Eye (tissue), 1 donor: ENCODE measurements around the gene TANK.
"Not testable (repeated sequence)": the region's sequence is repeated elsewhere in the genome, so short reads cannot be mapped to it uniquely, and the experiment has no call there.

Experiments
- DNase-seq: peaks from one replicate; pipeline ENCODE4 v3.0.0-alpha.2; 2015

TANK gene

DNA sequence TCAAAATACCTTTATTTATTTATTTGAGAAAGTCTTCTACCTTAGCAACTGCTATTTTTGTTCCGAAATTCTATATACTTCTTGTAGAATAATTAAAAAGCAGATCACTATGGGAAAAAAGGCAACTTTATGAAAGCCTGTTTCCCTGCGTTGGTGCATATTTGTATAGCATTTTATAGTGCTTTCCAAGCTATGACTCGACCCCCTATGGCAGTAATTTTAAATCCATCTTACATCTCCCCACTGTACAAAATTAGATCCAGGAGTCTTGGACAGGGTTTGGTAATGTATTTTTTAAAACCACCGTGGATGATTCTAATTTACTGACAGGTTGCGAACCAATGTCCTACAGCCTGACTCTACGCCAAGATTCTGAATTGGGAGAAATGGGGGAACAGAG lies 10.1 kb downstream of the TANK start:
- DNase-seq: no peak

DNA sequence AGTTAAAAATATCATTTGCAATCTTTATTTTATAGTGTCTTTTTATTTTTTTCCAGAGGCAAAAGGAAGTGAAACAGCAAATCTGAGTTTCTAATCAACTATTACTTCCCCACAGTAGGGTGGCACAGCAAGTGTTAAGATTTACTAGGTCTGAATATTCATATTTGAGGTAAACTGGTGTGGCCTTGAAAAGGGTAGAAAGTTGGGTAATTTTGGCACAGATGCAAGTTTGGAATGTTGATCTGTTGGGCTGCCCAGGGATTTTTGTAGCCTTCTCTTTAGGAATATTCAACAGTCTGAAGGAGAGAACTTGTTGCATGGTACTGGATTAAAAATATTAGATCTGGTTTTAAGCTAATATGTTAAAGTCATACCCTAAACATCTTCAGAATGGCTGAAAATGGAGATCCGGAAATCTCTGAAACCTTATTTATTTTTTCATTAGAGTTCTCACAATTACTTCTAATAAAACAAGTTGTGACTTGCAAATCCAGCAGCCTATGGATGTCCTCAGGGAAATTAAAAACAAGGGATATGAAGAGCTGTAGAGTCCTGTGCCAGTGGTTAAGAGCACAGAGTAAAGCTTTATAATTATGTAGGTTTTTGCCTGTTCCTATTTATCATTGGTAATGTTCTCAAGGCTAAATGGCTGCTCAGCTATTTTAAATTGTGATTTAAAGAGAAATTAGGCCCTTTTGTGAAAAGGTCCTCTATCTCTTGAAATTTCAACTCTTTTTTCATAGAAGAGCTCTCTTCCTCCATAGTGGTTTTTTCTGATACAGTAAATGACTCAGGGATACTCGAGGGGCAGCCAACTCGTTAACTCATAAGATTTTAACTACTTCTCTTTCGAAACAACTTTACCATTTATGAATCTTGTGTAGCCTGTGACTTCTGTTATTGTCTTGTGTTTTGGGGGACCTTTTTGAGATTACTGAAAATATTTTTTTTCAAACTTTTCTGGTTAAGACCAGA lies 11.0 kb downstream of the TANK start:
- DNase-seq: no peak

DNA sequence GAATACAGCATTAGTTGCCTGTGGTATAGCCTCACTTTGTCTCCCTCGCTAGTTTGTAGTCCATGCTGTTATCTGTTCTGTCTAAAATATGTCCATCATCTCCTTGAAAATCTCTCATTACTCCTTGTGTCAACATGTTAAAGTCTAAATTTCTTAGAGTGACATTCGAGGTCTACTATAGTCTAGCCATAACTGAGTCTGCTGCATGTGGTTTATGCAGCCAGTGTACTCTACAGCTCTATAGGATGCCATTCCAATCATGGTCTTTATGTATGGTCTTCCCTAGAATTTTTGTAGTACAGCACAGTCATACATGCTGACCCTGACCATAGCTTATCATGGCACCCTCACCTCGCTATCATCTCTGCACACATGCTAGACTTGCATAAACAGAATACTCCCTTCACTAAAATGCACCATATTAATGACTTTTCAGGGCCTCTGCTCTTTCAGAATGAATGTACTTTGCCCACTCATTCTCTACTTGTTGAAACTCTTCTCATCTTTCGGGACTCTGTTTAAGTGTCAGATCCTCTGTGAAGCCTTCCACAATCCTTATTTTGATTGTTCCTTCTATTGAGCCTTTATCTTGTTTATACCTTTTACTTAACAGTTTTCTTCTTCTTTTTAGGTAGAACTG lies 12.8 kb downstream of the TANK start:
- no peak for DNase-seq

DNA sequence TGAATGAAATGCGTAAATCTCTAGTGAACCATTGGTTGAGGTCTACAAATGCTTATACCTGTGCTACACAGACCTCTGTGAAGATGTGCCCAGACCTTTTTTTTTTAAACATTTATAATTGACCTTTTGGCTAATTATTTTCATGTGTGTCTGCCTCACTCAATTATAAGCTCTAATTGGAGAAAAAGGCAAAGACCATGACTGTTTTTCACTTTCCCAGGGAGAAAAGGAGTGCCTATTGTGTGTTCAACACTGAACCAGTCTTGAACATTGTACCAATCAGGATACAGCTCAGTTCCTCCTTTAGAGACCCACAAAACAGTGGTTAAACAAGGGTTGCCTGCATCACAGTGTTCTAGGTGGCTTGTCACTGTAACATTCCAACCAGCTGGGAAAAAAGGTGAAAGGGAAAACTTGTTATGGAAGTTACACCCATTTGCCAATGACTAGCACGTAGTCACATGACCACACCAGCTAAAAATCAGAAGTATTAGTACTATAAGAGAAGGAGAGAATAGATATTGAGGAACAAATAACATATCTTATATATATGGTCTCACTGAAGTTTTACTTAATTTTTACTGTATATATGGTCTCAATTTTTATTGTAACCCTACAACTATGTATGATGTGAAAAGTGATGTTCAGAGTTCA lies 13.4 kb downstream of the TANK start:
- DNase-seq: no peak

DNA sequence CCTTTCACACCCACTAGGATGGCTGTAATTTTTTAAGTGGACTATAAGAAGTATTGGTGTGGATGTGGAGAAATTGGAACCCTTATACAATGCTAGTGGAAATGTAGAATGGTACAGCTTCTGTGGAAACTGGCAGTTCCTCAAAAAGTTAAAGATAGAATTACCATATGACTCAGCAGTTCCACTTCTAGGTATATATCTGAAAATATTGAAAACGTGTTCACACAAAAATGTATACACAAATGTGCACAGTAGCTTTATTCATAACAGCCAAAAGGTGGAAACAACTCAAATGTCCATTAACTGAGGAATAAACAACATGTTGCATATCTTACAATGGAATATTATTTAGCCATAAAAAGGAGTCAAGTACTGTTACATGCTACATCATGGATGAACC lies 17.7 kb downstream of the TANK start:
- no peak for DNase-seq

DNA sequence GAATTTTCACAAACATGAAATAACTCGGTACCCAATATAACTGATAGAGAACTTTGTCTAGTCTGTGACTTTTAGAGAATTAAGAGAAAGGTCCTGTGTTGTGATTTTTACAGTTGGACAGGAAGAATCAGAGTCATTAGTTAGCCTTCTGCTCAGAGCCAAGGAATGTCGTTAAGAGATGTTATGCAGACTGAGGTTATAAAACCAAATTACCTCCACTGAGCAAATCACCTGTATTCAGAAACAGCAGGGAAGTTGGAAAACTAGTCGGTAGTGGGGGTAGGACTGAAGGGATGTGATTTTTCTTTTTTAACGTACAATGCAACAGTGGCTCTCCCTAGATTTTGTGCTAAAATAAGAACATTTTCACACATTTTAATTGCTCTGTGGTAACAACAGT lies 18.5 kb downstream of the TANK start:
- no peak for DNase-seq

DNA sequence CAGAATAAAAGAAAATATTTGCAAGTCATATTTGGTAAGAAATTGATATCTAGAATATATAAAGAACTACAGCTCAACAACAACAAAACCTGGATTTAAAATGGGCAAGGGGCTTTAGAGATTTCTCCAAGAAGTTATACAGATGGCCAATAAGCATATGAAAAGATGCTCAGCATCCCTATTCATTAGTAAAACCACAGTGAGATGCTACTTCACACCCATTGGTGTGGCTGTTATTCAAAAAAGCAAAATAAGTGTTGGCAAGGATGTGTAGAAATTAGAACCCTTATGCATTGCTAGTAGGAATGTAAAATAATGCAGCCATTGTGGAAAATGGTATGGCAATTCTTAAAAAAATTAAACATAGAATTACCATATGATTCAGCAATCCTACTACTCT lies 29.8 kb downstream of the TANK start:
- DNase-seq: no peak

DNA sequence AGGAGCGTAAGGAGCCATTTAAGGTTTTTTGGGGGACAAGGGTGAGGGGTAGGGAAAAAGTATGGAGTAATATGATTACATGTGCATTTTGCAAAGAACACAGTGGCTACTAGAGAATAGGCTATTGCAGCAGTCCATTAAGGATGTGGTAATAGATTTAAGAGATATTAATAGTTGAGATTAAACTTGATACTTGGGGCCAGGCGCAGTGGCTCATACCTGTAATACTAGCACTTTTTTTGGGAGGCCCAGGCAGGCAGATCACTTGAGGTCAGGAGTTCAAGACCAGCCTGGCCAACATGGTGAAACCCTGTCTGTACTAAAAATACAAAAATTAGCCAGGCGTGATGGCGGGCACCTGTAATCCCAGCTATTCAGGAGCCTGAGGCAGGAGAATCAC lies 35.4 kb downstream of the TANK start:
- DNase-seq: not testable (repeated sequence)

DNA sequence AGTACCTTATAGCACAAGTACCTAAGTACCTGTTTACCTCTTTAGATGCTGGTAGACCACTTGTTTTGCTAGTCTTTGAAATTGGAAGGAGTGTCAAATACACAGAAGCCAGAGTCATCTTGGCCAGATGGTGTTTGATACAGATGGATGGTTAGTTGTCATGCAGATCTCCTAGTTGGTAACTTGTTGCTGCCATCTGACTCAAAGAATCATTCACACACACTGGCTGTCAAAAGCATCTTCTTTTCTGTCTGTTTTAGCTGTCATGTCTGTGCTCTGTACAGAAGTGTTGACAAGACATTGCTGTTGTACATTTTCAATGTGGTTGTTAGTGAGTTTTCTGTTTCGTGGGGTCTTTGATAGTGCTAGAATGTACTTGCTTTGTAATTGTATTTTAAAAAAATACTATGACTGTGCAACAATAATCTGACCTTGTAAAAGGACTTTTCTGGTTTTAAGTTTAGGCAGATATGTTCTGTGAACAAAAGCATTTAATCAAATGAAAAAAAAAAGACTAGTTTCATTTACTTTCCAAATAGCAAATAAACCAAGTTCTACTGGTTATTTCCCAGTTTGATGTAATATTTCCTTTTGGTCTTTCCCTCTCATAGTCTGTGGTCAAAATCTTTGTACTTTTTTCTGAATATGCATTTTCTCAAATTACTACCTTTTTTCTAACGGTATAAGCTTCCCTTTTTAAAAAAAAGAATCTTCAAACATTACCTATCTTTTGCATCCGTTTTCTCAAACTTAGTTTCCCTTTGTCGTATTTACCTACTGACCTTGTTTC lies 39.9 kb downstream of the TANK start:
- peak; percentile 17 for DNase-seq

DNA sequence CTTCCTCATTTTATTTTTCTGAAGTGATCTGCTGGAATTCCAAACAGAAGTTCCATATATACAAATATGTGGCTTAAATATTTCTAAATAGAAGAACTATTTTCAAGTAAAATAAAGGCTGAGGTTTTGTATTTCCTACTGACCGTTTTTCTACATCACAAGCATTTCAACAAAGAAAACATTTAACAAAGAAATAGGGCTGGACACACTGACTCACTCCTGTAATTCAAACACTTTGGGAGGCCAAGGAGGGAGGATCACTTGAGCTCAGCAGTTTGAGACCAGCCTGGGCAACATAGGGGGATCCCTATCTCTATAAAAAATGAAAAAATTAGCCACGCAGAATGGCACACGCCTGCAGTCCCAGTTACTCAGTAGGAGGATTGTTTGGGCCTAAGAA lies 44.6 kb downstream of the TANK start:
- DNase-seq: no peak

DNA sequence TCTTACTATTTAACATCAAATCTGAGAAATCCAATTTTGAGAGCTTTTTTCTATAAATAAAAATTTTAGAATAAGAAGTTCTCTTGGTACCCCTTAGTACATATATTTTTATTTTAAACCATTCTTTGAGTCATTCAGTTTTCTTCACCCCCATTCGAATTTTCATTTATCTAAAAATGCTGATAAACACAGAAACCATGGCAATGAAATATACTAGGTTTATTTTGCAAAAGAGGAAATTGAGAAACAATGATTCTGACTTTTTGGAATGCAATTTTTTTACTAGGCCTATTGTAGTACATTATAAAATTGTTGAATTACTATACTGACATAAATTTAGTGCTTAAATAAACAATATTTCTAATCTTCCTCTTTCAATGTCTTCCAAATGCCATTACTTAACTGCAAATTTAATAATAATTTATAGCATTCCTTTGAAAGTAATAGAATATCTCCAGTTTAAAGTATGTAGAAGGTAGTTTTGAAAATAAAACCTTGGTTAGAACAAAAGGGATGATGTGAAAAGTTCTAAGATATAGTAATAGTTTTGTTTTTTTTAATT lies 46.3 kb downstream of the TANK start:
- DNase-seq: no peak

DNA sequence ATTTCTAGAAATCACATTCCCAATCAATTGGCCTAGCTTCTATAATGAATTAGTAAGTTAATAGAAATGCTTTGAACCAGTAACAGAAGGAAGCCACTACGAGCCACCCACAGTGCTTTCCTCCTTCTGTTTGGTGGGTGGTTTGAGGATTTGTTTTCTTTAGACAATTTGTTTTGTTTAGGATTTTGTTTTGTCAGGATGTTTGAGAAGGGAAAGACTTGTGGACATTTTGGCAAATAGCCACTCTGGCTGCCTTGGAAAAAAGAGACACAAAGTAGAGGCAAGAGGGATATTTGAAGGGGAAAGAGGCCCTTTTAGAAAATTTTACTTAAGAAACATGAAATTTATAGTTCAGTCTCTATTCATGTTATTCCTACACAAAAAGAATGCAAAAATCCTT lies 47.7 kb downstream of the TANK start:
- DNase-seq: no peak

DNA sequence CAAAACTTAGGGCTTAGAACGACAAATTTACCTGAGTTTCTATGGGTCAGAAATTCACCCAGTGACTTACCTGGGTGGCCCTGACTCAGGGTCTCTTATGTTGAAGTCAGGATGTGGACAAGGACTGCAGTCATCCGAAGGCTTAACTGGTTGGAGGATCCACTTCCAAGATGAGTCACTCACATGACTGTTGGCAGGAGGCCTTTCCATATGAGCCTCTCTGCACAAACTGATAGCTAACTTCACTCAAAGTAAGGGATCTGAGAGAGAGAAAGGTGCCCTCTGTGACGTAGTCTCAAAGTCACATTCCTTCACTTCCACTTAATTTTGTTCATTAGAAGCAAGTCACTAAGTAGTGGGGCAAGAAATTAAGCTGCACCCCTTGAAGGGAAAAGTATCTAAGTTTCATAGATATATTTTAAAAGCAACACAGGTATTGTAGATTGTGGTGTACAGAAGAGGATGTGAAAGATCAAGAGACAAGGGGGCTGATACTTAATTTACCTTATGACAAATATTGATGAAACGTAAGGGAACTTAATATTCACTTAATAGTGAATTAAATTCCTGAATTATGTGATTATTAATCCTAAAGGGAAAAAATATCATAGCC lies 48.4 kb downstream of the TANK start:
- DNase-seq: no peak

DNA sequence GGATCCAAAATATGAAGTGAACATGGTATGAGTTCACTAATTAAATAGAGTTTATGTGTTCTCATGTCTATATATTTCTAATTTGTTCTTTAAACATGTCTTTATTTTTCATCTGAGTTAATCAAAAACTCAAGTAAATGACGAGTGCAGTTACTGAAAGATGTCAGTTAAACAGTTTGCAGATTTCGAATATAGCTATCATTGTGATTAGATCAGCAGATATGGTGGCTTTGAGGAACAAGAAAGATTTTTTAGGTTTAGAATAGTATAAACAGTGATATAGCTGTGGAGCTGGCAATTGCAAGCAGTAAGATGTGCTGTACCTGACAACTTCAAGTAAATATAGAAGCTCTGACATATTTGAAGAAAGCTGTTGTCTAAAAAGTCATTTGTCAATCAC lies 49.7 kb downstream of the TANK start:
- no peak for DNase-seq

DNA sequence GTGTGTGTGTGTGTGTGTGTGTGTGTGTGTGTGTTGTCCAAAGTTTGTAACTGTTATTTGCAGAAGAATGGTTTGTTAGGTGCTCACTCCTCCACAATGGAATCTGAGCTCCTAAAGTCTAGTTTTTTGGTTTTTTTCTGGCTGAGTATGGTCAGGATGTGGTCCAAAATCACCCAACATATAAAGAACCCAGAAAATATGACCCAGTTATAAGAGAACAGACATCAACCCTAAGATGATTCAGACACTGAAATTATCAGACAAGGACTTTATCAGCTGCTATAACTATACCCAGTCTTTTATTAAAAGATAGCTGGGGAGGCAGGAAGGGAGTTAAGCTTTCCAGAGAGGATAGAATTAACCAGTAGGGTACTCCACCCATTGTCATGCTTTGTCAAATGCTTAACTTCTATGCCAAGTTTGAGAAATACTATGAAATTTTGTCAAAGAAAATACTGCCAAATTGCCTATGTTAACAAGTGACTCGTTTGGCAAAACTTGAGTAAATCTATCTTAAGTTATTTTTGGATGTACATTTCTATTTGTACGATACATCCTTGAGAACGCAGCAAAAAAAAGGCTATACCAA lies 57.5 kb downstream of the TANK start:
- DNase-seq: no peak

DNA sequence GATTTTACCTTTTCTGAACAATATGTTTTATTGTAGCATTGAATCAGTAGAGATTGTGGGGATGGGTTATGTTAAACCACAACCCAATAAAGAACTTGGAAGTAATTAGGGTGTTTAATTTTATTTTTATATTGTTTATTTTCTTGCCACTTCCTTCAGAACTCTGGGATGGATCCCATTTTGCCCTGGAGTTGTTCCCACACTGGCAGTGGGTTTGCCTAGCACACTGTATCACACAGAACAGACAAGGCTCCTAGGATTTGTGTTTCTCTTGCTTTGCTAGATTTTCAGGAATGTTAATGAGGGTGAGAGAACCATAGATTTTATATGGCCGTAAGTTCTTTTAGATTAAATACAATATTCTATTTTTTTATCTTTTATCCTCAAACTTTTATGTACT lies 59.0 kb downstream of the TANK start:
- no peak for DNase-seq

DNA sequence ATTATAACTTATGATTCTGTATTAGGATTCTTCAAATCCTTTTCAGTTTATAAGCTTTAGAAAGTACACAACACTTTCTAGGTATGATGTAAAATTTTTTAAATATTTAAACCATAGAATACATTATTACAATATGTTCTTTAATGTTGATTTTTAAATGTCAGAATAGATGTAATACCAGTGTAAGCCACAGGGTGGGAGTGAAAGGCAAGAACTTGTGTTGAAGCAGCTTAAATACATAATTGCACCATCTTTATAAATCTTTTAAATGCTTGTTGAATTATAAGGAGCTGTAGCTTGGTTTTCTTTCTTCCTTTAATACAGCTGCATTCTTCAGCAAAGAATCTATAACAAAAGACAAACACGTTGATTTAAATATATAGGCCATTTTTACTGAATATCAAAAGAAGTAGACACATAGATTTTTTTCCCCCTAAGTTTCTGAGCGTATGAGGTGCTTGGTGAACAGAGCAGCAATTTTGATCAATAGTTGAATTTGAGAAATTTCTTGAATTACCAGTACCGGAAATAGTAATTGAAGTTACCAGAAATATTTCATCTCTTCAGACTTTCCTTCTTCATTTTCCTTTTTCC lies 63.0 kb downstream of the TANK start:
- DNase-seq: peak; percentile 72

DNA sequence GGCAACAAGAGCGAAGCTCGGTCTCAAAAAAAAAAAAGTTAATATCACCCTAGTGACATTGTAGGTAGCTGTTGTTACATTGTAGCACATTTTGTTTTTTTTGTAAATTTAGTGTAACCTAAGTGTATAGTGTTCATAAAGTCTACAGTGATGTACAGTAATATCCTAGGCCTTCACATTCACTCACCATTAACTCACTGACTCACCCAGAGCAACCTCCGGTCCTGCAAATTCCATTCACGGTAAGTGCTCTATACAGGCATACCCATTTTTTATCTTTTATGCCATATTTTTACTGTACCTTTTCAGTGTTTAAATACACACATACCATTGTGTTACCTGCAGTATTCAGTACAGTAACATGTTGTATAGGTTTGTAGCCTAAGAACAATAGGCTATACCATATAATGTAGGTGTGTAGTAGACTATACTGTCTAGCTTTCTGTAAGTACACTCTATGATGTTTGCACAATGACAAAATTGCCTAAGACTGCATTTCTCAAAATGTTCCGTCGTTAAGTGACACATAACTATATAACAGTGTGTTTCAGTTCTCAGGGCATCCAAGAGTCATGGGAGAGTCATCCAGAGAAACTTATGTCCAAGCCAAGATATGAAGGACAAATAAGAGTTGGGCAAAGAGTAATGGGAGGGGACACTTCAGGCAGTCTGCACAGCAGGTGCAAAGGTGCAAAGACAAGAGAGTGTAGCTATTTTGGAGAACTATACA lies 68.4 kb downstream of the TANK start:
- no peak for DNase-seq

DNA sequence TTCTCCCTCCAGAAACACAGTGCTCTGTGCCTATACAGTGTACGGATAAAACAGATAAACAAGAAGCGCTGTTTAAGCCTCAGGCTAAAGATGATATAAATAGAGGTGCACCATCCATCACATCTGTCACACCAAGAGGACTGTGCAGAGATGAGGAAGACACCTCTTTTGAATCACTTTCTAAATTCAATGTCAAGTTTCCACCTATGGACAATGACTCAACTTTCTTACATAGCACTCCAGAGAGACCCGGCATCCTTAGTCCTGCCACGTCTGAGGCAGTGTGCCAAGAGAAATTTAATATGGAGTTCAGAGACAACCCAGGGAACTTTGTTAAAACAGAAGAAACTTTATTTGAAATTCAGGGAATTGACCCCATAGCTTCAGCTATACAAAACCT lies 70.7 kb downstream of the TANK start:
- DNase-seq: no peak

DNA sequence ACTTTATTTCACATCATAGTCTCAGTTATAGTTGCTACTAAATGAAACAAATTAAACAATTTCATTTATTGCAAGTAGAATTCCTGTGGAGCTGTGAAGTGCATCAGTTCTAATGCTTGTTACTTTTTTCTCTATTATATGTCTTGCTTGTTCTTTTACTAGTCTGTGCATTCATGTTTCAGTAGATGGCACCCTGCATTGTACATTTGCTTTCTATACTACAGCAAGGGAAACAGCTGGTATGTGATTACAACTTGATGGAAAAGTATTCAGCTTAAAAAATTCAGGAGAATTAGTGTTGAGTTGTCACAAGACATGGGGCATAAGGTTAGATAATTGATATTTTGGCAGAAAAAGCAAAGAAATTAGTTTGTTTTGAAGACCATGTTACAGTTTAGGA lies 72.3 kb downstream of the TANK start:
- DNase-seq: no peak
